Measurements from ENCODE around the gene FAM20A. TPM values are rescaled to one million over a fixed set of nuclear protein-coding genes. Genes with fewer than 3 reads are reported as not detected.

Gene FAM20A
- total and polyA plus RNA-seq, 2 experiments from 2014 or later, result 9.3 to 10.9 TPM

GRCh38 chr17:68581863-68582645 lies 19.1 kb downstream of the FAM20A start:
- Histone ChIP-seq H3K79me2 (ENCODE audit: insufficient read depth) (no peaks in the 10 kb centered on the region), H3K27me3 (replicated peaks; ENCODE audit: insufficient read depth) (no peaks in the 10 kb centered on the region), H3K4me2 (ENCODE audit: unreplicated experiment) (no peak overlapping the region), H3K4me1 (ENCODE audit: insufficient read depth) (peaks cover 57% of the 10 kb centered on the region), H3K27ac (no peak overlapping the region), H3K9me2 (ENCODE audit: insufficient read depth) (no peaks in the 10 kb centered on the region), H4K20me1 (ENCODE audit: insufficient read depth) (no peaks in the 10 kb centered on the region), H3K9ac (no peak overlapping the region), H3K36me3 (ENCODE audit: low read depth) (no peaks in the 10 kb centered on the region), H3K4me3 (no peak overlapping the region), H3K9me3 (ENCODE audit: low read depth) (no peaks in the 10 kb centered on the region), H3F3A (ENCODE audit: insufficient read depth) (peaks cover 40% of the 10 kb centered on the region), H2AFZ (no peak overlapping the region)
- in situ Hi-C loops (cut with MboI), result no loop called here
- no peak for DNase-seq
- WGBS, 2 experiments (ENCODE audit: low coverage in 1 of 2, low lambda C conversion rate in 2 of 2, missing lambda C conversion rate in 2 of 2), result 91 to 93% methylated on average over 9 of the region's 9 CpGs
- TF ChIP-seq EZH2 (IDR thresholded peaks at IDR 0.05; ENCODE audit: insufficient read depth, poor library complexity, severe bottlenecking) (no peak), EZH2phosphoT487 (IDR thresholded peaks at IDR 0.05; ENCODE audit: insufficient read depth, low read depth) (no peak)

- peak overlapping the region; percentile 42 for H3K9ac ChIP-seq
- H3K4me1 ChIP-seq (ENCODE audit: insufficient read depth), result peaks cover 55% of the 10 kb centered on the region
- H3K9me2 ChIP-seq (ENCODE audit: insufficient read depth), result no peaks in the 10 kb centered on the region
- H3K4me3 ChIP-seq, result peak overlapping the region; percentile 43
- no peaks in the 10 kb centered on the region for H3K36me3 ChIP-seq (ENCODE audit: low read depth)
- 3% methylated on average over 6 of the region's 6 CpGs for WGBS, 2 experiments (ENCODE audit: low coverage in 1 of 2, low lambda C conversion rate in 2 of 2, missing lambda C conversion rate in 2 of 2)
- in situ Hi-C loops (cut with MboI), result no loop called here
- H3K79me2 ChIP-seq (ENCODE audit: insufficient read depth), result no peaks in the 10 kb centered on the region
- peak overlapping the region; percentile 76 for H3K27ac ChIP-seq
- TF ChIP-seq EZH2phosphoT487 (IDR thresholded peaks at IDR 0.05; ENCODE audit: insufficient read depth, low read depth) (no peak), EZH2 (IDR thresholded peaks at IDR 0.05; ENCODE audit: insufficient read depth, poor library complexity, severe bottlenecking) (no peak)
- H4K20me1 ChIP-seq (ENCODE audit: insufficient read depth), result no peaks in the 10 kb centered on the region
- H3F3A ChIP-seq (ENCODE audit: insufficient read depth), result peaks cover 52% of the 10 kb centered on the region
- peak overlapping the region; percentile 42; the same call in 1 of the 2 replicates for H2AFZ ChIP-seq
- H3K9me3 ChIP-seq (ENCODE audit: low read depth), result no peaks in the 10 kb centered on the region
- no peaks in the 10 kb centered on the region for H3K27me3 ChIP-seq (replicated peaks; ENCODE audit: insufficient read depth)
- peak; percentile 91 for DNase-seq
- H3K4me2 ChIP-seq (ENCODE audit: unreplicated experiment), result peak overlapping the region; percentile 77
Measured at GRCh38 chr17:68580236-68580770, 20.9 kb downstream of the FAM20A start.

- 94 to 95% methylated on average over 8 of the region's 8 CpGs for WGBS, 2 experiments (ENCODE audit: low coverage in 1 of 2, low lambda C conversion rate in 2 of 2, missing lambda C conversion rate in 2 of 2)
- in situ Hi-C loops (cut with MboI), result no loop called here
- Histone ChIP-seq H3K9me2 (ENCODE audit: insufficient read depth) (no peaks in the 10 kb centered on the region), H3K4me3 (peak overlapping the region; percentile 43), H3K36me3 (ENCODE audit: low read depth) (no peaks in the 10 kb centered on the region), H3K27ac (peak overlapping the region; percentile 76), H3K4me1 (ENCODE audit: insufficient read depth) (peaks cover 49% of the 10 kb centered on the region), H4K20me1 (ENCODE audit: insufficient read depth) (no peaks in the 10 kb centered on the region), H3K79me2 (ENCODE audit: insufficient read depth) (no peaks in the 10 kb centered on the region), H3K9me3 (ENCODE audit: low read depth) (no peaks in the 10 kb centered on the region), H3K9ac (no peak overlapping the region), H3K4me2 (ENCODE audit: unreplicated experiment) (peak overlapping the region; percentile 77), H2AFZ (no peak overlapping the region), H3F3A (ENCODE audit: insufficient read depth) (peaks cover 52% of the 10 kb centered on the region), H3K27me3 (replicated peaks; ENCODE audit: insufficient read depth) (no peaks in the 10 kb centered on the region)
- no peak for DNase-seq
- TF ChIP-seq EZH2 (IDR thresholded peaks at IDR 0.05; ENCODE audit: insufficient read depth, poor library complexity, severe bottlenecking) (no peak), EZH2phosphoT487 (IDR thresholded peaks at IDR 0.05; ENCODE audit: insufficient read depth, low read depth) (no peak)
Measured at GRCh38 chr17:68579194-68579927, 21.8 kb downstream of the FAM20A start.

- Histone ChIP-seq H3K4me3 (0 out of 2 replicates have a peak overlapping the region, but pooled peaks have one; percentile 23), H3K9ac (peak overlapping the region; percentile 13; the same call in 1 of the 2 replicates), H3K27me3 (replicated peaks; ENCODE audit: insufficient read depth) (no peaks in the 10 kb centered on the region), H3K36me3 (ENCODE audit: low read depth) (no peaks in the 10 kb centered on the region), H3K4me2 (ENCODE audit: unreplicated experiment) (peak overlapping the region; percentile 59), H2AFZ (no peak overlapping the region), H3K27ac (peak overlapping the region; percentile 65), H3K79me2 (ENCODE audit: insufficient read depth) (no peaks in the 10 kb centered on the region), H3K9me2 (ENCODE audit: insufficient read depth) (no peaks in the 10 kb centered on the region), H3F3A (ENCODE audit: insufficient read depth) (peaks cover 52% of the 10 kb centered on the region), H3K9me3 (ENCODE audit: low read depth) (no peaks in the 10 kb centered on the region), H3K4me1 (ENCODE audit: insufficient read depth) (peaks cover 49% of the 10 kb centered on the region), H4K20me1 (ENCODE audit: insufficient read depth) (no peaks in the 10 kb centered on the region)
- in situ Hi-C loops (cut with MboI), result no loop called here
- TF ChIP-seq EZH2 (IDR thresholded peaks at IDR 0.05; ENCODE audit: insufficient read depth, poor library complexity, severe bottlenecking) (no peak), EZH2phosphoT487 (IDR thresholded peaks at IDR 0.05; ENCODE audit: insufficient read depth, low read depth) (no peak)
- WGBS, 2 experiments (ENCODE audit: low coverage in 1 of 2, low lambda C conversion rate in 2 of 2, missing lambda C conversion rate in 2 of 2), result 53 to 55% methylated on average over 3 of the region's 3 CpGs
- peak; percentile 46 for DNase-seq
Measured at GRCh38 chr17:68578236-68578635, 22.9 kb downstream of the FAM20A start.

All from GM23248 (cell line).